CD4-positive, alpha-beta T cell (primary cell): ENCODE data around the gene PLCD1. TPM values are rescaled to one million over a fixed set of nuclear protein-coding genes. Genes with fewer than 3 reads are reported as not detected.

Experiments
- ATAC-seq: fragments of 200-7000 bp; cut with Tn5 transposase; one replicate; pipeline ENCODE4 v1.10.0; 2022; ENCODE audit warnings: mild to moderate bottlenecking; ENCODE audit not compliant: poor library complexity
- CTCF ChIA-PET: fragments of 350-600 bp; sonication (Branson Sonifier 250); formaldehyde crosslinking; loops from one replicate; lab custom pipeline; 2021; ENCODE audit warnings: antibody characterized with exemption, inconsistent platforms; lab: Charles Lee
- POLR2A ChIA-PET: fragments of 350-600 bp; sonication (Branson Sonifier 250); formaldehyde crosslinking; loops from one replicate; lab custom pipeline; 2021; ENCODE audit warnings: antibody characterized with exemption, inconsistent platforms; lab: Charles Lee
- DNase-seq, 14 experiments: peaks; one replicate each; pipeline ENCODE4 v3.0.0-alpha.2; 2013 to 2020; ENCODE audit warnings: mixed read lengths in 2 of 14
- H3K27ac ChIP-seq, 2 donors: one replicate each; pipeline versions ENCODE4 v1.5.1 to v1.7.0; 2013; ENCODE audit warnings: low read length in 2 of 2, low read depth in 1 of 2, mild to moderate bottlenecking in 1 of 2
- H3K27me3 ChIP-seq, 2 experiments: 1 replicate in 1 of 2; 2 replicates in 1 of 2; pipeline versions ENCODE4 v1.6.1 to v1.7.0; 2013; ENCODE audit warnings: low read length in 2 of 2, control low read depth in 1 of 2, mild to moderate bottlenecking in 1 of 2, moderate library complexity in 1 of 2; ENCODE audit not compliant: insufficient read depth in 2 of 2, control insufficient read depth in 1 of 2
- H3K36me3 ChIP-seq: one replicate; pipeline ENCODE4 v1.6.1; 2013; ENCODE audit warnings: low read length, control low read depth; ENCODE audit not compliant: insufficient read depth
- H3K4me1 ChIP-seq: one replicate; pipeline ENCODE4 v1.6.1; 2013; ENCODE audit warnings: low read length, control low read depth; ENCODE audit not compliant: insufficient read depth
- H3K4me3 ChIP-seq: one replicate; pipeline ENCODE4 v1.5.1; 2013; ENCODE audit warnings: mild to moderate bottlenecking, low read length, moderate library complexity
- H3K9me3 ChIP-seq, 2 experiments: 1 replicate in 1 of 2; 2 replicates in 1 of 2; pipeline versions ENCODE4 v1.6.1 to v1.7.0; 2013; ENCODE audit warnings: low read length in 2 of 2, mild to moderate bottlenecking in 2 of 2, control low read depth in 1 of 2, moderate library complexity in 1 of 2; ENCODE audit not compliant: control insufficient read depth in 1 of 2, insufficient read depth in 1 of 2
- H3K27ac Mint-ChIP-seq: one replicate; pipeline ENCODE4 v1.8.0; 2020; ENCODE audit warnings: mixed read lengths
- H3K27me3 Mint-ChIP-seq: one replicate; pipeline ENCODE4 v1.8.0; 2021; ENCODE audit warnings: mixed read lengths
- H3K36me3 Mint-ChIP-seq: one replicate; pipeline ENCODE4 v1.8.0; 2021; ENCODE audit warnings: low read depth, mixed read lengths
- H3K4me1 Mint-ChIP-seq: one replicate; pipeline ENCODE4 v1.8.0; 2021; ENCODE audit warnings: low read depth, mixed read lengths
- H3K4me3 Mint-ChIP-seq: one replicate; pipeline ENCODE4 v1.8.0; 2020; ENCODE audit warnings: mild to moderate bottlenecking, mixed read lengths
- H3K9me3 Mint-ChIP-seq: one replicate; pipeline ENCODE4 v1.8.0; 2020; ENCODE audit warnings: mixed read lengths
- intact Hi-C, 2 experiments: fragments of 100-400 bp; cut with DNase I in 1 of 2; cut with micrococcal nuclease in 1 of 2; formaldehyde crosslinking; loops; one replicate each; pipeline versions ENCODE4 v1.15.1 to v1.9.0; 2023 to 2025; cut with DNase I, micrococcal nuclease
- total RNA-seq, 174 experiments: library from RNA in 2 of 174; stranded (reverse) in 2 of 174; gene quantifications; one replicate each; pipeline ENCODE4 v1.2.3 and lab custom pipeline; 2021 to 2026
- TF ChIP-seq, protein P1 (sequence below): fragments of 200-600 bp; IDR thresholded peaks from one replicate; pipeline ENCODE4 v1.8.0; 2022; ENCODE audit warnings: antibody characterized with exemption, mild to moderate bottlenecking

The PLCD1 gene
- total RNA-seq, 2 experiments from 2014 or later = 67.0 to 69.8 TPM

DNA sequence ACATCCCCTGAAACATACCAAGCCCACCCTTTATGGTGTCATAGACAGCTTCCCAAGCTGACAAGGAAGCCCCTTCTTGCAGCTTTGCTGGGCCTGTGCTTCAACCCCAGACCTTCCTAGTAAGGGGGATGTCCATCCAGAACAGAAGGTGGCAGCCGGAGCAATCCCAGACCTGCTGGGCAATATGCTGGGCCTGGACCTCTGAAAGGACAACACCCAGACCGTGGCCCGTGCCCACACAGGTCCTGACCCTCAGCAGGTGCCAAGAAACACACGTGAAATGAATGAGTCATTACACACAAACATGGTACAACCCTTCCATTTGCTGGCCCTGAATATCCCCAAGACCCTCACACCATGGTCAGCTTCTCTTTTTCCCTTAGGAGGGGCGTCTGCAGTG is 58.6 kb downstream of the PLCD1 start:
- ATAC-seq (no peak), DNase-seq (no peak)
- CTCF ChIA-PET = no interaction called here
- intact Hi-C loops = loop anchor here in 1 of 2 experiments (5.0 to 10.0 kb wide), 3 partner anchors 374 to 684 kb away; partner anchors contain the start of gene XYLB
- H3K27ac ChIP-seq = no peak overlapping the region
- Mint-ChIP-seq H3K27me3 (no peaks in the 10 kb centered on the region), H3K9me3 (no peaks in the 10 kb centered on the region), H3K4me3 (no peak overlapping the region), H3K4me1 (peaks cover 4% of the 10 kb centered on the region), H3K27ac (no peak overlapping the region), H3K36me3 (no peaks in the 10 kb centered on the region)
- H3K9me3 ChIP-seq = no peaks in the 10 kb centered on the region
- TF ChIP-seq, protein P1, sequence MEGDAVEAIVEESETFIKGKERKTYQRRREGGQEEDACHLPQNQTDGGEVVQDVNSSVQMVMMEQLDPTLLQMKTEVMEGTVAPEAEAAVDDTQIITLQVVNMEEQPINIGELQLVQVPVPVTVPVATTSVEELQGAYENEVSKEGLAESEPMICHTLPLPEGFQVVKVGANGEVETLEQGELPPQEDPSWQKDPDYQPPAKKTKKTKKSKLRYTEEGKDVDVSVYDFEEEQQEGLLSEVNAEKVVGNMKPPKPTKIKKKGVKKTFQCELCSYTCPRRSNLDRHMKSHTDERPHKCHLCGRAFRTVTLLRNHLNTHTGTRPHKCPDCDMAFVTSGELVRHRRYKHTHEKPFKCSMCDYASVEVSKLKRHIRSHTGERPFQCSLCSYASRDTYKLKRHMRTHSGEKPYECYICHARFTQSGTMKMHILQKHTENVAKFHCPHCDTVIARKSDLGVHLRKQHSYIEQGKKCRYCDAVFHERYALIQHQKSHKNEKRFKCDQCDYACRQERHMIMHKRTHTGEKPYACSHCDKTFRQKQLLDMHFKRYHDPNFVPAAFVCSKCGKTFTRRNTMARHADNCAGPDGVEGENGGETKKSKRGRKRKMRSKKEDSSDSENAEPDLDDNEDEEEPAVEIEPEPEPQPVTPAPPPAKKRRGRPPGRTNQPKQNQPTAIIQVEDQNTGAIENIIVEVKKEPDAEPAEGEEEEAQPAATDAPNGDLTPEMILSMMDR = no peak
- POLR2A ChIA-PET = no interaction called here
- H3K4me1 ChIP-seq = peaks cover 10% of the 10 kb centered on the region
- no peaks in the 10 kb centered on the region for H3K27me3 ChIP-seq
- H3K4me3 ChIP-seq = no peak overlapping the region
- H3K36me3 ChIP-seq = no peaks in the 10 kb centered on the region

DNA sequence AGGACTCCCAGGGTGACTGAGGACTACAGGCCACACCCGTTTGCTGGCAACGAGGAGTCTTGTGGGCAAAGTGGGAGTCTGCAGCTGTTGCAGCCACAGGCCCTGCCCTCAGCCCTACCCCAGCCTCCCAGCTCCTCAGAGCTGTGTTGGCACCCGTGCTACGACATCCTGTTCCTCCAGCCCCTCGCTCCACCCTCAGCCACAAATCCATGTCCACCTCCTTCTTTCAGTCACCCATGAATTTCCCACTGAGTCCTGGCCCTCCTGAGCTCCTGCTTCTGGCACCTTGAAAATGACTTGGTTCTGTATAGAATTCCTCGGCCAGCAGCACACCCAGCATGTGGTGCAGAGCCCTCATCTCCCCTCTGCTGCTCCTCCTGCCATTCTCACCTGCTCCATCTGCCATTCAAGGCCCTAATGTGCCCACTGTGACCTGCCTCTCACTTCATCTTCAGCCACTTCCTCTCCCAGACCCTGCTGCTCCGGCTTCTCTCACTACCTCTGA is 59.8 kb downstream of the PLCD1 start:
- ChIA-PET POLR2A (no interaction called here), CTCF (no interaction called here)
- H3K27me3 ChIP-seq = no peaks in the 10 kb centered on the region
- Mint-ChIP-seq H3K36me3 (no peaks in the 10 kb centered on the region), H3K4me1 (peaks cover 2% of the 10 kb centered on the region), H3K27me3 (no peaks in the 10 kb centered on the region), H3K27ac (no peak overlapping the region), H3K4me3 (no peak overlapping the region), H3K9me3 (no peaks in the 10 kb centered on the region)
- intact Hi-C loops = loop anchor here in 1 of 2 experiments (5.0 to 10.0 kb wide), 3 partner anchors 375 to 685 kb away; partner anchors contain the start of gene XYLB
- no peaks in the 10 kb centered on the region for H3K9me3 ChIP-seq
- no peak overlapping the region for H3K27ac ChIP-seq
- peaks cover 7% of the 10 kb centered on the region for H3K4me1 ChIP-seq
- TF ChIP-seq, protein P1 = no peak
- DNase-seq = no peak
- H3K36me3 ChIP-seq = no peaks in the 10 kb centered on the region
- ATAC-seq = no peak
- no peak overlapping the region for H3K4me3 ChIP-seq

DNA sequence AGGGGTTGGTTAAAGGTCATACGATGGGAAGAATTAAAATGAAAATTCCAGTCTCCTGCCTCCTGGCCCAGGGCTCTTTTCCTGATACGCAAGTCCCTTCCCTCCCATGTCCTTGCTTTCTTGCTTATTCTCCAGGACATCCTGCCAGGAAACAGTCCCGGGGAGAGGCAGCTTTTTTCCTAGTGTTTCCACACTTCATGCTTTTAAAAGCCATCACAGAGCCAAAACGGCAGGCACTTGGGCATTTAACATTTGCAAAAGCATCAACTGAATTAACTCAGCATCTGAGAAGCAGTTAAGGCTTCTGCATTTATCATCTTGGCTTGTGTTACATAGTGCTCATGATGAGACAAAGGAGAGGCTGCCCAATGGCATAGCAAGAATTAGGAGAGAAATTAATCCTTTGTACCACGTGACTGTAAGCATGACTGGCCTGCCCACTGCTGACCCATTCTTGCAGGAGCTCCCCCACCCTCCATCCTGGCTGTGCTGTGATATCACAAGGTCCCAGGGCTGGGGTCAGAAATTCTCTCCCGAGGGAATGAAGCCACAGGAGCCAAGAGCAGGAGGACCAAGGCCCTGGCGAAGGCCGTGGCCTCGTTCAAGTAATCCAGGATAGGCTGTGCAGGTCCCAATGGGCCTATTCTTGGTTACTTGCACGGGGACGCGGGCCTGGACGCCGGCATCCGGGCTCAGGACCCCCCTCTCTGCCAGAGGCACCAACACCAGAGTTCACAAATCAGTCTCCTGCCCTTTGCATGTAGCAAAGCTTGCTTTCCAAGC is 60.4 kb downstream of the PLCD1 start:
- TF ChIP-seq, protein P1 = no peak
- ChIA-PET POLR2A (interaction anchor here (0.6 to 2.2 kb wide), 2 partner anchors 113 to 116 kb away, joined by 3 to 6 read pairs; no protein-coding TSS in a partner anchor), CTCF (no interaction called here)
- intact Hi-C loops = no loop called here
- Mint-ChIP-seq H3K4me1 (no peaks in the 10 kb centered on the region), H3K27me3 (no peaks in the 10 kb centered on the region), H3K27ac (no peak overlapping the region), H3K4me3 (no peak overlapping the region), H3K36me3 (no peaks in the 10 kb centered on the region), H3K9me3 (no peaks in the 10 kb centered on the region)
- H3K27ac ChIP-seq = no peak overlapping the region
- H3K4me1 ChIP-seq = peaks cover 4% of the 10 kb centered on the region
- H3K9me3 ChIP-seq = no peaks in the 10 kb centered on the region
- no peak overlapping the region for H3K4me3 ChIP-seq
- ATAC-seq (no peak), DNase-seq (no peak)
- no peaks in the 10 kb centered on the region for H3K27me3 ChIP-seq
- no peaks in the 10 kb centered on the region for H3K36me3 ChIP-seq
